Measurements from ENCODE around the gene BACE1. TPM values are rescaled to one million over a fixed set of nuclear protein-coding genes. Genes with fewer than 3 reads are reported as not detected.
"Not testable (repeated sequence)": the region's sequence is repeated elsewhere in the genome, so short reads cannot be mapped to it uniquely, and the experiment has no call there.

BACE1 gene
- total and polyA plus RNA-seq, 4 donors: 7.3 to 21.8 (median 14.1) TPM

- DNase-seq (ENCODE audit: low spot score); H3K27ac ChIP-seq (ENCODE audit: low read depth in 1 of 2, low read length in 2 of 2); H3K9ac ChIP-seq (ENCODE audit: low read depth in 1 of 2, low read length in 2 of 2); H3K9me3 ChIP-seq (ENCODE audit: control insufficient read depth in 4 of 4, low read length in 3 of 4); H3K36me3 ChIP-seq (ENCODE audit: control insufficient read depth in 4 of 4, insufficient read depth in 3 of 4, low read depth in 1 of 4, low read length in 3 of 4); H3K4me1 ChIP-seq (ENCODE audit: control insufficient read depth in 4 of 4, insufficient read depth in 4 of 4, low read length in 3 of 4); H3K27me3 ChIP-seq (ENCODE audit: control insufficient read depth in 4 of 4, insufficient read depth in 4 of 4, low read length in 3 of 4); H3K4me3 ChIP-seq (ENCODE audit: low read depth in 1 of 3, low read length in 3 of 3): not testable (repeated sequence)
- 94% methylated on average over 7 of the region's 7 CpGs for WGBS
Measured at GRCh38 chr11:117264624-117265323, 51.3 kb downstream of the BACE1 start.

- no peaks in the 10 kb centered on the region for H3K9me3 ChIP-seq (ENCODE audit: control insufficient read depth in 4 of 4, low read length in 3 of 4)
- H3K27ac ChIP-seq (ENCODE audit: low read depth in 1 of 2, low read length in 2 of 2): no peak overlapping the region
- H3K4me3 ChIP-seq (ENCODE audit: low read depth in 1 of 3, low read length in 3 of 3): no peak overlapping the region
- H3K9ac ChIP-seq (ENCODE audit: low read depth in 1 of 2, low read length in 2 of 2): no peak overlapping the region
- H3K36me3 ChIP-seq (ENCODE audit: control insufficient read depth in 4 of 4, insufficient read depth in 3 of 4, low read depth in 1 of 4, low read length in 3 of 4): peaks cover 0 to 3% (median 3%) of the 10 kb centered on the region in 4 donors
- TF ChIP-seq YY1 (IDR thresholded peaks at IDR 0.05) (no peak), EGR1 (IDR thresholded peaks at IDR 0.05; ENCODE audit: low read depth in 2 of 2) (no peak), FOXA2 (IDR thresholded peaks at IDR 0.05) (no peak), HNF4G (IDR thresholded peaks at IDR 0.05) (no peak), SP1 (IDR thresholded peaks at IDR 0.05) (no peak)
- 83% methylated on average over 1 of the region's 1 CpG for WGBS
- no peak for DNase-seq (ENCODE audit: low spot score)
- no peaks in the 10 kb centered on the region for H3K4me1 ChIP-seq (ENCODE audit: control insufficient read depth in 4 of 4, insufficient read depth in 4 of 4, low read length in 3 of 4)
- H3K27me3 ChIP-seq (ENCODE audit: control insufficient read depth in 4 of 4, insufficient read depth in 4 of 4, low read length in 3 of 4): no peaks in the 10 kb centered on the region
Measured at GRCh38 chr11:117259417-117259816, 56.6 kb downstream of the BACE1 start.

GRCh38 chr11:117258576-117258975, 57.5 kb downstream of the BACE1 start:
- Histone ChIP-seq H3K4me3 (ENCODE audit: low read depth in 1 of 3, low read length in 3 of 3) (no peak overlapping the region), H3K9ac (ENCODE audit: low read depth in 1 of 2, low read length in 2 of 2) (no peak overlapping the region), H3K36me3 (ENCODE audit: control insufficient read depth in 4 of 4, insufficient read depth in 3 of 4, low read depth in 1 of 4, low read length in 3 of 4) (peaks cover 0 to 6% (median 3%) of the 10 kb centered on the region in 4 donors), H3K4me1 (ENCODE audit: control insufficient read depth in 4 of 4, insufficient read depth in 4 of 4, low read length in 3 of 4) (no peaks in the 10 kb centered on the region), H3K27ac (ENCODE audit: low read depth in 1 of 2, low read length in 2 of 2) (no peak overlapping the region), H3K9me3 (ENCODE audit: control insufficient read depth in 4 of 4, low read length in 3 of 4) (no peaks in the 10 kb centered on the region), H3K27me3 (ENCODE audit: control insufficient read depth in 4 of 4, insufficient read depth in 4 of 4, low read length in 3 of 4) (no peaks in the 10 kb centered on the region)
- 94% methylated on average over 2 of the region's 2 CpGs for WGBS
- no peak for DNase-seq (ENCODE audit: low spot score)
- no peak for TF ChIP-seq HNF4G (IDR thresholded peaks at IDR 0.05)
- no peak for TF ChIP-seq FOXA2 (IDR thresholded peaks at IDR 0.05)

- Histone ChIP-seq H3K9ac (ENCODE audit: low read depth in 1 of 2, low read length in 2 of 2) (no peak overlapping the region), H3K27me3 (ENCODE audit: control insufficient read depth in 4 of 4, insufficient read depth in 4 of 4, low read length in 3 of 4) (no peaks in the 10 kb centered on the region), H3K4me3 (ENCODE audit: low read depth in 1 of 3, low read length in 3 of 3) (no peak overlapping the region), H3K4me1 (ENCODE audit: control insufficient read depth in 4 of 4, insufficient read depth in 4 of 4, low read length in 3 of 4) (no peaks in the 10 kb centered on the region), H3K36me3 (ENCODE audit: control insufficient read depth in 4 of 4, insufficient read depth in 3 of 4, low read depth in 1 of 4, low read length in 3 of 4) (peaks cover 3 to 6% (median 5%) of the 10 kb centered on the region in 4 donors), H3K9me3 (ENCODE audit: control insufficient read depth in 4 of 4, low read length in 3 of 4) (no peaks in the 10 kb centered on the region), H3K27ac (ENCODE audit: low read depth in 1 of 2, low read length in 2 of 2) (no peak overlapping the region)
- WGBS: 75% methylated on average over 2 of the region's 2 CpGs
- DNase-seq (ENCODE audit: low spot score): no peak
- TF ChIP-seq JUND (IDR thresholded peaks at IDR 0.05) (no peak), NR2F2 (IDR thresholded peaks at IDR 0.05) (no peak), HNF4G (IDR thresholded peaks at IDR 0.05) (no peak), EGR1 (IDR thresholded peaks at IDR 0.05; ENCODE audit: low read depth in 2 of 2) (no peak), CTCF (IDR thresholded peaks at IDR 0.05; ENCODE audit: low read depth, low read length, missing input control) (no peak), FOXA1 (IDR thresholded peaks at IDR 0.05) (no peak), ATF3 (IDR thresholded peaks at IDR 0.05) (no peak), RXRA (IDR thresholded peaks at IDR 0.05) (no peak), ZBTB33 (IDR thresholded peaks at IDR 0.05) (no peak), RAD21 (IDR thresholded peaks at IDR 0.05) (no peak), TAF1 (conservative IDR thresholded peaks at IDR 0.05) (no peak), GABPA (IDR thresholded peaks at IDR 0.05 in 1 of 2, conservative IDR thresholded peaks at IDR 0.05 in 1 of 2) (no peak), SP1 (IDR thresholded peaks at IDR 0.05) (no peak), MAX (IDR thresholded peaks at IDR 0.05) (no peak), FOXA2 (IDR thresholded peaks at IDR 0.05) (no peak), HNF4A (conservative IDR thresholded peaks at IDR 0.05) (no peak), YY1 (IDR thresholded peaks at IDR 0.05) (no peak)
Measured at GRCh38 chr11:117256573-117256972, 59.5 kb downstream of the BACE1 start.
